ENCODE results near the gene IGFL2.

DNA sequence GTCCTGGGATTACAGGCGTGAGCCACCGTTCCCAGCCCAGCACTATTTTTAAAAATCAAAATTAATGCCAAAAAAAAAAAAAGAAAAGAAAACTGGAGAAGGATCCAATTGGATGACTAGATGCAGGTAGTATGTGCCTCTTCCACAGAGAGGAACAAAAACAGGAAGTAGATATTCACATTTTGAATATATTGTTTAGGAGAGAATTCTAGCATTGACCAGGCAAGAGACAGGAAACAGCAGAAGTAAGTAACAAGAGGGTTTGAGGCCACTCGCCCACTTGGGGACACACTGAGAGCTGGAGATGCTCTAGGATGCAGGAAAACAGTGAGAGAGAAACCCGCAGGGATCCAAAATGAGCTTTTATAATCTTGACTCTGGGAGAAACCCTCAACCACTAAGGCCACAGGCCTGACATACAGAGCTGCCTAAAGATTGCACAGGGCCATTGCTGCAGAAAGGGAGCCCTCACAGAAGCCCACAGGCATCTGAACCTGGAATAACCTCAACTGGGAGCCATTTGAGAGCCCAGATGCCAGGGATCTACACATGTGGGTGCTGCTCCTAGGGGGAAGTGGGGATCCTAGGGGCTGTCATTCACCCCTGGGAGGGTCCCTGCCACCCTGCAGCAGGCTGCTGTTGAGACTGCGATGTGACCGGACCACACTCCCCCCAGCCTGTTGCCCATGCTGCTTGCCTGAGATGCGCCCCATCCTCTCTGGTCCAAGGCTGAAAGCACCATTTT lies 28.2 kb downstream of the IGFL2 start:
- TF ChIP-seq, protein P1, sequence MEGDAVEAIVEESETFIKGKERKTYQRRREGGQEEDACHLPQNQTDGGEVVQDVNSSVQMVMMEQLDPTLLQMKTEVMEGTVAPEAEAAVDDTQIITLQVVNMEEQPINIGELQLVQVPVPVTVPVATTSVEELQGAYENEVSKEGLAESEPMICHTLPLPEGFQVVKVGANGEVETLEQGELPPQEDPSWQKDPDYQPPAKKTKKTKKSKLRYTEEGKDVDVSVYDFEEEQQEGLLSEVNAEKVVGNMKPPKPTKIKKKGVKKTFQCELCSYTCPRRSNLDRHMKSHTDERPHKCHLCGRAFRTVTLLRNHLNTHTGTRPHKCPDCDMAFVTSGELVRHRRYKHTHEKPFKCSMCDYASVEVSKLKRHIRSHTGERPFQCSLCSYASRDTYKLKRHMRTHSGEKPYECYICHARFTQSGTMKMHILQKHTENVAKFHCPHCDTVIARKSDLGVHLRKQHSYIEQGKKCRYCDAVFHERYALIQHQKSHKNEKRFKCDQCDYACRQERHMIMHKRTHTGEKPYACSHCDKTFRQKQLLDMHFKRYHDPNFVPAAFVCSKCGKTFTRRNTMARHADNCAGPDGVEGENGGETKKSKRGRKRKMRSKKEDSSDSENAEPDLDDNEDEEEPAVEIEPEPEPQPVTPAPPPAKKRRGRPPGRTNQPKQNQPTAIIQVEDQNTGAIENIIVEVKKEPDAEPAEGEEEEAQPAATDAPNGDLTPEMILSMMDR (conservative IDR thresholded peaks at IDR 0.05; ENCODE audit: low read depth, low read length) = no peak
- TF ChIP-seq MXI1 (IDR thresholded peaks at IDR 0.05; ENCODE audit: borderline replicate concordance, low read depth, low read length) = no peak
- no peak for TF ChIP-seq RAD21 (IDR thresholded peaks at IDR 0.05; ENCODE audit: low read length)
- no peak for TF ChIP-seq MAZ (IDR thresholded peaks at IDR 0.05; ENCODE audit: borderline replicate concordance, low read depth, low read length)
- no peak for TF ChIP-seq RCOR1 (IDR thresholded peaks at IDR 0.05; ENCODE audit: insufficient replicate concordance, low read length)
- no peak for TF ChIP-seq POLR2A (IDR thresholded peaks at IDR 0.05; ENCODE audit: low read depth, low read length)
- TF ChIP-seq RFX5 (IDR thresholded peaks at IDR 0.05; ENCODE audit: low read depth, low read length) = no peak
- TF ChIP-seq SMC3 (IDR thresholded peaks at IDR 0.05; ENCODE audit: low read depth, low read length) = no peak
- no peak for TF ChIP-seq CEBPB (IDR thresholded peaks at IDR 0.05; ENCODE audit: low read depth, low read length)
- no peak for TF ChIP-seq FOS (IDR thresholded peaks at IDR 0.05; ENCODE audit: low read depth, low read length)
- TF ChIP-seq MAFK (IDR thresholded peaks at IDR 0.05; ENCODE audit: low read depth, low read length) = no peak
- no peak for TF ChIP-seq BHLHE40 (IDR thresholded peaks at IDR 0.05; ENCODE audit: low read depth, low read length)

Data from IMR-90 (cell line).